Tibial nerve (tissue), 3 donors: ENCODE data around the gene NBPF11.
"Not testable (repeated sequence)": the region's sequence is repeated elsewhere in the genome, so short reads cannot be mapped to it uniquely, and the experiment has no call there.

Experiments
- CTCF ChIP-seq, 5 experiments: fragments of 200-600 bp in 3 of 5; fragments of 450-650 bp in 2 of 5; sonication (generic) in 3 of 5; IDR thresholded peaks; one replicate each; pipeline ENCODE4 v1.5.1; 2016 to 2019; ENCODE audit warnings: antibody characterized with exemption in 5 of 5, mild to moderate bottlenecking in 3 of 5, moderate library complexity in 2 of 5
- POLR2A ChIP-seq, 2 donors: fragments of 450-650 bp; IDR thresholded peaks; one replicate each; pipeline ENCODE4 v1.6.1; 2017; ENCODE audit warnings: antibody characterized with exemption in 2 of 2, mild to moderate bottlenecking in 2 of 2, moderate library complexity in 2 of 2

- not testable (repeated sequence) for TF ChIP-seq POLR2A, CTCF (IDR thresholded peaks at IDR 0.05)
These were observed 56.3 kb downstream of the NBPF11 start for GRCh38 chr1:148095732-148096131.
